Fibroblast of the conjunctiva (primary cell): ENCODE data around the gene ALPI.

Source experiments
- DNase-seq: peaks from one replicate; pipeline ENCODE4 v3.0.0-alpha.2; 2010; ENCODE audit warnings: low read depth

Gene ALPI

DNA sequence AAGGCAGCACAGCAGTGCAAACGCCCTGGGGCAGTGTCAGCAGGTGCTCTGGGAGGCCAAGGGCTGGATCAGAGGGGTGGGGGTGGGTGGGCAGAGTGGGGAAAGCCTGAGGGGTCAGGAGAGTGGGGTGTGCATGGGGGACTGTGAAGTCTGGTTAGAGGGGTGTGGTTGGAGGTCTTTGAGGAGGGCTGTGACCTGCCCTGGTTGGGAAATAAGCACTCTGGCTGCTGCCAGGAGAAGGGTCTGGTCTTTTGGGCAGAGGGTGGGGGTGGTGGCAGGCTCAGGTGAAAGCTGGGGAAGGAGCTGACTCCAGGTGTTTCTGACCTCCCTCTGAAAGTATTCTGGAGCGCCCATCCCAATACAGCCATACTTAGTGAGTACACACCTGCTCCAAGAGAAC lies 4.2 kb downstream of the ALPI start:
- DNase-seq = no peak

DNA sequence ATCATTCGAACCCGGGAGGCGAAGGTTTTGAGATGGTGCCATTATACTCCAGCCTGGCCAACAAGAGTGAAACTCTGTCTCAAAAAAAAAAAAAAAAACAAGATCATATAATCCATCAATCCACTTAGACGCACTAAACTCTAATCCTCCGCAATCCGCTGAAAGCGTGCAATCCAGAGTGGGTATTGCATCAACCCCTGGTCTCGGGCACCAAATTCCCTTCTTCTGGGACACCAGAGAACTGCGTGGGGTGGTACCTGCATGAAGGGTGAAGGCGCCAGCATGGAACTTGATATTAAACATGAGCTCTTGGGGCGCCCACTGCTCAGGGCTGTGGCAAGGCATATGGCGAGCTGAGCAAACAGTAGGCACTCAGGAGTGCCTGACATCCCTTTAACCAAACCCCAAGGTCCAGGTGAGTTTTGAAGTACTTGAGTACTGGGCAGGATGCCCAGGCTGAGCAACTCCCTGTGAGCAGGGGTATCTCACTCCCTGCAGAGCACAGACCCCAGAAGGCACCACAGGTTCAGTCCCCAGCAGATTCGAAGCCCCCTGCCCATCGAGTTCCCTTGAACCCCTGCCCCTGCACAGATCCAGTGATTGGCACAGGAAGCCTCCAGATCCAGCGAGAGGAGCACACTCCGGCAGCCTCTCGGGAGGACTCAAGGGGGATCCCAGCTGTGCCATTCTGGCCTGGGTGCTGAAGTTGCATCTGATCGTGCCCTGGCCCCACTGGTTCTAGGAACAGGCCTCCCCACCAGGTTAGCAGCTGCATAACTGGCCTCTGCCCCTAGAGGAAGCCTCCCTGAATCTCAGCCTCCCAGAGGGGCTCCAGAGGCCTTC lies 8.0 kb downstream of the ALPI start:
- no peak for DNase-seq

DNA sequence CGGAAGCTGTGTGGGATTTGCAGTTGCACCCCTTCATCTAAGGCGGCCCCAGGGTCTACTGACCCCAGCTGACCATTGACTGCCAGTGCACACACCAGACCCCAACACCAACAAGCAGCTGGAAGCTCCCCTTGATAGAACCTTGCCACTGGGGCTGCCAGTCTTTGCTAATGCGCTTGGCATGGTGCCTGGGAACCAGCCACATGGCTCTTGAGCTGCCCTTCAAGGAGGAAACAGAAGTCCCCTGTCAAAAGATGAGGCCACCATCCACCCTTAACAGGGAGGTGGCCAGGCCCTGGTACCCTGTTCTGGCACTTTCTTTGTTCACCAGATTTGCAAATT lies 8.6 kb downstream of the ALPI start:
- no peak for DNase-seq

DNA sequence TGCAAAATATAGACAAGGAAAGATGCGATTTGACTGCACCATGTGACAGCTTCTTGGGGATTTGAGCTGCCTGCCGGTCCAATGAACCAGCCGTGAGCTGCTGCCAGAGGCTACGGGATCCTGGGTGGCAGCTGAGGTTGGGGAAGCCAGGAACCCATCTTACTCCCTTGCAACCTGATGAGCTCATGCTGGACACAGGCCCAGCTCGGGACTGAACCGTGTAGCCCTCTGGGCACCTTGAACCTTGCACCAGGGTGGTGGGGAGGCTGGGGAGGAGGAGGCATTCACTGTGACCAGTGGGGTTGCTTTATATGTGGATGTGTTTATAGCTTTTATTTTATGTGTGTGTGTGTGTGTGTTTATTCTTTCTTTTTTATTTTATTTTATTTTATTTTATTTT lies 9.1 kb downstream of the ALPI start:
- no peak for DNase-seq

DNA sequence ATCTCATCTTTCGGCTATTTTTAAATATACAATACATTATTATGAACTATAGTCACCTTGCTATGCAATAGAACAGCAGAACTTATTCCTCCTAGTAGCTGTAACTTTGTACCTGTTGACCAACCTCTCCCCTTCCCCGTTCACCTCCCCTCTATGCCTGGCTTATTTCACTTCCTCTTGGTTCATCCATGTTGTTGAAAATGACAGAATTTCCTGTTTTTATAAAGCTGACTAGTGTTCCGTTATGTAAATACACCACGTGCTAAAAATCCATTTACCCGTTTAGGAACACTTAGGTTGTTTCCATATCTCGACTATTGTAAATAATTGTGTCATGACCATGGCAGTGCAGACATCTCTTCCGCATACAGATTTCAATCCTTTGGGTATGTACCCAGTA lies 10.3 kb downstream of the ALPI start:
- DNase-seq = no peak

DNA sequence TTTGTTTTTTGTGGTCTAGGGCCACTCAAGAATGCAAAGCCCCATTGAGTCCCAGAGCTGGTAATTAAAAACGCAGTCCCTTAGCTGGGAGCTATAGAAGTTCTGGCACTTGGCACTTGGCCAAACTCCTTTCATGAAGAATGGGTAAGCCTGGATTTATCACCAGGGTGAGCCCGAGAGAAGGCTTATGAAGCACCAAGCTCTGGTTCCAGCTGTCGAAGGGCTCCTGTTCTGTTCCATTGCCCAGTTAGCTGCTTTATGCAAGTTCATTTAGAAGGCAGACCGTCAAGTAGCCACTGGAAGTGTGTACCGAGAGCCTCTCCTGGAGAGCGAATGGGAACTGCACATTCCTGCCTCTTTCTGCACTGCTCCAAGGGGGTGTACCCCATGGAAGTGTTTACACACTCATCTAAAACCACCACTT lies 17.5 kb downstream of the ALPI start:
- no peak for DNase-seq

DNA sequence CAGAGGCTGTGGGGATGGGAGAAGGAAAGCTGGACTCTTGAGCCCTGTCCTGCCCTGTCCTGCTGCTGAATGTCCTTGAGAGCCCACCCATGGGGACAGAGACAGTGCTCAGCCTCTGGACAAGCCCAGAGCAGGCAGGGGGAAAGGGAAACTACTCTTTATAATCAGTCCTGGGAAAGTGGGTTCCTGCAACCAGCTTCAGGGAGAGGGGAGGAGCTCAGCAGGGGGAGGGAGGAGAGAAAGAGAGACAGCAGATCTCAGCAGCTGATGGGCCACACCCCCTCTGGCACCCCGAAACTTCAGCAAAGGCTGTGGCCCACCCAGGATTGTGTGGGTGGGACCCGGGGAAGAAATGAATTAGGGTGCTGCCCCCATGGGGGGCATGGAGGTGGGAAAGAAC lies 20.1 kb downstream of the ALPI start:
- DNase-seq = no peak

DNA sequence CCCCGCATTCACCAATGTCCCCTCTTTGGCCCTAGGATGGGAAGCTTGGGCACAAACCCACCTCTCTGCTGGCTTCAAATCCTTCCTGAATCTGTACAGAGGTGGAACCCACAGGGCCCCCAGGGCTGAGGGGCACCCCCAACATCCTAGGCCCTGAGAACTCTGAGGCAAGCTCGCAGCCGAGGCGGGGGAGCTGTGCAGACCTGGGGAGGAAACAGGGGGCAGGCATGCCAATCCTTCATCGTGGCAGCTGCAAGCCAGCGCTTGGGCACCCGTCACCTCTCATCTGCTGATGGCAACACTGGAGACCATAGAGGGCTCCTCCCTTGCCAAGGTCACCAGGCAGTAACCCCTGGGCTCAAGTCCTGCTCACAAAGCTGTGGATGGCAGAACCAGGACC lies 20.8 kb downstream of the ALPI start:
- DNase-seq = no peak

DNA sequence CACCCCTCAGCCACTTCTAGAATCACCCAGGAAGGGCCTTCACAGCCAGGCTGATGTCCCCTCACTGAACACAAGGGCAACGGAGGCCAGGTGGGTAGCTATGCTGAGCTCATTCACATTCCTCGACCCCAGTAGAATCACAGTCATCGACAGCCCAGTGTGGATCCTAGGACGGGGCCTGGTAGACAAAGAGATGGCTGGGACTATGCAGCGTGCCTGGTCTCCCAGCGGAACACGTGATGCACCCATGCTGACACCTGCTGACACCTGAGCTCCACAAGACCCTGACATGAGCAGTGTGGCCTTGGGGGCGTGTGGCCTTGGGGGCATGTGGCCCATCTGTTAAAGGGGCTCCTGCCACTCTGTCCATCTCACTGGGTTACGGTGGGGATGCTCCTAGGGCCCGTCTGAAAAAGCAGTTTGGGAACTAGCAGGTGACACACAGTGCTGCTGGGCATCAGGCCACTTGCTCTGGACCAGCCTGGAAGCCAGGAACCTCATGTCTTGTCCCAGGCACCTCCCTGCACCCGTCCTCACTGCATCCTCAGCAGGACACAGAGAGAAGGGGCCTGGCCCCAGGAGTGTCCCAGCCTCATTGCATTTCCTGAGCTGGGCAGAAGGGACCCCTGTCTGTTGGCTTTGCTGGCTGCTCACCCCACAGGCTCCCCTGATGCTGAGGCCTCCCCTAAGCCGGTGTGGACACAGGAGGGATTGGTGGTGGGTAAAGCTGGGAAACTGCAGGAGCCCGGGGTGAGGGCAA lies 22.0 kb downstream of the ALPI start:
- DNase-seq = no peak

DNA sequence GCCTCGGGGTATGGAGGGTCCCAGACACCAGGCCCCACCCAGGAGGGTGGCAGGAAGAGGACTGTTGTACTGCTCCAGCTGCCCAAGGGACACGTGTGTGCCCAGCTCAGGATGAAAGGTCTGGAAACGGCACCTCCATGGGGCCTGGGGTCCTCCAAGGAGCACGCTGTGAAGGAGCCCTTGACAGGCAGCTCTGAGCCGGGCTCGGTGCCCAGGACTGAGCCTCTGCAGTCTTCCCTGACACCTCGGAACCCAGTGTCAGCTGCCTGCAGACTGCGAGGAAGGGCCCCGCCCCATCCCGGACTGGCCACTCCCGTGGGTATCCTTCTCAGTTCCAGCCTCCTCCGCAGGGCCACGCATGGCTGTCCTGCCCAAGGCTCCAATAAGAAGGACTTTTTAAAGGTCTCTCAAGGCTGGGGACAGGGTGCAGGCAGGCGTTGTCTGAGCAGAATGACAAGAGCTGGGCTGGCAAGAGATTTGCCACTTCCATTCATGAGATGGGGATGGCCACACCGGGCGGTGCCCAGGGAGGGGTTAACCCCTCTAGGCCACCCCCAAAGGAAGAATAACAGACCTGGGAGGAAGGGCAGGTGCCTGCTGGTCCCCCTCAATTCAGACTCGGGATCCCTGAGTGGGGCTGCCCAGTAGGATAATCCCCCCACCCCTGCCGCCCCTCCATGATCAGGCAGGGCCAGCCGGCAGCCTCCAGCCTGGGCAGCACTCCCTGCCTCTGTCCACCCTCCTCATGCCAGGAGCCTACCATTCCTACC lies 22.8 kb downstream of the ALPI start:
- DNase-seq = no peak

DNA sequence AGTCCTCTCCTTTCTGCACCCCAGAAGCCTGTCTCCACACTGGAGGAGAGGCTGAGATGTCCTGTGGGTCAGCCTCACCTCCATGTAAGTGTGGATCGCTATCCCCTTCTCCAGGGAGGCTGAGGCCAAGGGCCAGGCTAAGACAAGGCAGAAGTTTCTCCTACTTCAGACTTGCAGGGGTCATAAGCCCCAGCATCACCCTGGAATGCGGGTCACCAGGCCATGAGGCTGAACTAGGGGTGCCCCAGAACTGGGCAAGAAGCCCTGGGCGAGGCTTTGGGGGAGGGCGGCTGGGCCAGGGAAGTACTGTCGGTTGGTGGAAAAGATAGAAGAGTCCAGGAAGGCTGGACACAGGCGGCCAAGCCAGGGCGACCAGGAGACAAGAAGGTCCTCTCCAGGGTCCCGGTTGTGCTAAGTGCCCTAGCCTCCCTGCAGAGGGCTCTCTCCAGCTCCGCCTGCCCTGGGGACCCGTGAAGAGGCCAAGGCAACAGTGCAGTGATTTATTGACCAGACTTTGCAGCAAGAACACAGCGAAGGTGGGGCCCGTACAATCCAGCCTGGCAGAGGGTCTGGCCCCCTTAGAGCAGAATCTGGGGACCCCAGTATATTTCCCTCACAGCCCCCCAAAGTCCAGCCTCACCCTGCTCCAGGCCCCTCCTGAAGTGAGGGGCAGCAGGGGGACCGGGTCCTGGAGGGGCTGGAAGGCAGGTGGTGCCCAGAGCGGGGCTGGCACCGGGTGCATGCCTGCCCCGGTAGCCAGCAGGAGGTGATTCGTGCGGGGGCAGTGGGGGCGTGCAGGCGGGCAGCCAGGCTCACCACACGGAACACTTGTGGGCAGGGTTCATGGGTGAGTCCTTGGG lies 23.6 kb downstream of the ALPI start:
- DNase-seq = no peak

DNA sequence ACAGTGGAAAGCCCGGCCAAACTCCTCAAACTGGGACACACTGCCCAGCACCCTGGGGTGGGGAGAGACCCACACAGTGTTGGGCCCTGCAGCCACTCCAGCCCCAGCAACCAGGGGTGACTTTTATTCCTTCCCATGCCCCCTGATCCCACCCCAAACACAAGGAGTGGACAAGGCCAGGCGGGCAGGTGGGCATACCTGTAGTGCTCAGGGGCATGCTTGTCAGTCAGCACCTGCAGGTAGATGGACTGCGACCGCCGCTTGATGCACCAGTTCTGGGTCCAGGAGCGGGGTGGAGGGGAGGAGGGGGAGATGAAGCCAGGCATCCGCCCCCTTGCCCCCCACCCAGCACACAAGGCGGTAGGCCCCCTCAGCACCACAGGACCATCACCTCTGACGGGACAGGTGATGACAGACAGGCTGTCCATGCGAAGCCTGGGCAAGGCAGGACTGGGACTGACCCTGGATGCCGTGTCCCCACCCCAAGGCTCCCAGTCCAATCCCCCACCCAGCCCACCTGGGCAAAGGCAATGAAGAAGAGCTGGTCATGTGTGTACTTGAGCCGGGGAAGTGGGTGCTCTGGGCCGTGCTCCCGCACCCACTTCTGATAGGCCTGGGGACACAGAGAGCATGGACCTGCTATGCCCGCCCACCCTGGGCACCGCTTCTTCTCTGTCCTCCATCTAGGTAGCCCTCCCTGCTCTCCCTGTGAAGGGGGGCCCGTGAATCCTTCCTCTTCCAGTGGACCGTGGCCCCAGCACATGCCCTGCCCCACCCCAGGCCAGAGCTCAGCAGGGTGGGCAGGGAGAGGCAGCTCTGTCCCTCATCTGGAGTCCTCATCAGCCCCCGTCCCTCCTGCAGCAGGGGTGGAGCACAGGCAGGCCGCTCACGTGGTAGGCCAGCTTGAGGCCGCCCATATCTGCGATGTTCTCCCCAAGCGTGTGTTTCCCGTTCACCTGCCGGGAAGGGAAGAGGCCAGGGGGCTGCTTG lies 24.5 kb downstream of the ALPI start:
- DNase-seq = no peak

DNA sequence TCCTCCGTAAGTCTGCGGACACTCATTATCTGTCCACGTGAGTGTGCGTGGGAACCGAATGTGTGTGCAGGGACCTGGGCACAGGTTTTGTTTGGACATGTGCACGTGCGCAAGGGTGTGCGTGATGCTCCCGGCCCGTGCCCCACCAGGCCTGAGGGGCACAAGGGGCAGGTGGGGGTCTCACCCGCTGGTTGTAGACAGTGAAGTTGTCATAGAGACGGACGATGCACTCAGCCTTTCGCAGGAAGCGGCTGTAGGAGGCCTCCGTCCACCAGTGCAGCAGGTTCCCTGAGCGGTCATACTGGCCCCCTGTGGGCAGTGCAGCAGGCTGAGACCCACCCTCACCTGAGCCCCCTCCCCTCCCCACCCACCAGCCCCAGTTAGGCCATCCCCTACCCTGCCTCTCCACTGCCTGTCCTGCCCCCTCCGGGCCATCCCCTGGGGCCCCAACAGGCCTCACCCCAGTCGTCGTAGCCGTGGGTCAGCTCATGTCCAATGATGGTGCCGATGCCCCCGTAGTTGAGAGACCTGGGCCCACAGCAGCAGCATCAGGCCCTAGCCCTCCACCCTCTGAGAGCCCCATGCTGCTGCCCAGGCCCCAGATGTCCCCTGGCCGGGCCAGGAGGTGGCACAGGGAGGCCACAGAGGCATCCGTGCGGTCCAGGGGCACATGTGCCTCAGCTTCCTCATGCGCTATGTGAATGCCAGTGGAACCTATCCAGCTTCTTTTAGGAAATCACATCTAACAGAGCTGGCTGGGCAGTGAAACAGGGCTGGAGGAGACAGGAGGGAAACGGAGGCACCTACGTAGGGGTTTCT lies 25.6 kb downstream of the ALPI start:
- DNase-seq = no peak

DNA sequence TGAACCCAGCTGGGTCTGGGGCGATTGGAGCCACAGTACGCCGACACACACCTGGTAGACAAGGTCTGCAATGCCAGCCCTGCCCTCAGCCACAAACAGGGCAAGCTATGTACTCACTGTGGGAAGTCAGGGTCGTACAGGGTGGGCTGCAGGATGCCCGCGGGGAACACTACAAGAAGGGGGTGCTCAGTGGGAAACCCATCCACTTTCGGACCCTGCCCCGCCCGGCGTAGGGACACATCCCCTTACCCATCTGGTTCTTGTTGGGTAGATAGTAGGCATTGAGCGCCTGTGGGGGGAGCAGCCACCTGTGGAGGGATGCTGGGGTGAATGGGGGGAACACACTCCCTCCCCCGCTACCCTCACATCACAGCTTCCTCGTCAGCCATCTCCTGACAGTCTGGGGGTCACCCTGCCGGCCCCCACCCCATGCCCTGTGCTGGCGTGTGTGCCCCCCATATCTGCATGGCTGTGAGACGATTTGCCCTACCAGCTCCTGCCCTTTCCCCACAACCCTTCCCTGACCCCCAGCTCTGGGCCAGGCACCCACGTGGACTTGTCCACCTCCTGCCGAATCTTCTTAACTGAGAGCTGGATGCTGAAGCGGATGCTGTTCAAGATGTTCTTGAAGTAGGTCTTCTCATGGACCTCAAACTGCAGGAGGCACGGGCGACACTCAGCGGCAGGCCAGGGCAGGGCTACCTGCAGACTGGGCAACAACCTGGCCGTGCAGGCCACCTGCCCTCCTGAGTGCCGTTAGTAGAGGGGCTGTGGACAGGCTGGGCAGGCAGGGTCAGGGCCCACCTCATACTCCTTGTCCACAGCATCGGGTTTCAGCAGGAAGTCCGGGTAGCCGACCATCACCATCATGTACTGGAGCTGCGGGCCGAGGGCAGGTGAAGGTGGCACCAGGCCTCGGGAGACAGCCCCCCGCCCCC lies 26.6 kb downstream of the ALPI start:
- DNase-seq = no peak

DNA sequence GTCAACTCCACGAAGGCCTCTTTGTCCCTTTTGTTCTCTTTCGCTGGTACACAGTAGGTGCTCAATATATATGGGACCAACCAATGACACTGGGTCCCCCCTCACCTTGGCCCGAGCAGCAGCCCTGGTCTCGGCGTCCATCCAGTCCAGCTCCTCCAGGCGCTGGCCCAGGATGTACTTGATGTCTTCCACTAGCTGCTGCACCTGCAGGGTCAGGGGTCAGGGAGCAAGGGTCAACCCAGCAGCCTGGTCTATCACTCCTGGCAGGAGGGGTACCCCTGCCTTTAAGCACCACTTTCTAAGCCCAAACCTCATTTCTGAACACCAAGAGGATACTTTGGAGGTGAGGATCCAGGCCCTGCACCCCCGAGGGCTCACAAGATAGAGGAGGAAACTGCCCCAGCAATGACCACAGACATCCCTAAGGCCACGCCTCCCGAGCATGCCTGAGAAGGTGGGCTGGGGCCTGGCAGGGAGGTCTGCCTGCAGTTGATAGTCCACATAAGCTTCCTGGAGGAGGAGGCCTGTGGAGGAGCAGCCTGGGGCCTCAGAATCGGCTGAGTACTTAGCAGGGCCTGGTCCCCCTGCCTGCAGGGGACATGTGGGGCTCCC lies 27.5 kb downstream of the ALPI start:
- DNase-seq = no peak

DNA sequence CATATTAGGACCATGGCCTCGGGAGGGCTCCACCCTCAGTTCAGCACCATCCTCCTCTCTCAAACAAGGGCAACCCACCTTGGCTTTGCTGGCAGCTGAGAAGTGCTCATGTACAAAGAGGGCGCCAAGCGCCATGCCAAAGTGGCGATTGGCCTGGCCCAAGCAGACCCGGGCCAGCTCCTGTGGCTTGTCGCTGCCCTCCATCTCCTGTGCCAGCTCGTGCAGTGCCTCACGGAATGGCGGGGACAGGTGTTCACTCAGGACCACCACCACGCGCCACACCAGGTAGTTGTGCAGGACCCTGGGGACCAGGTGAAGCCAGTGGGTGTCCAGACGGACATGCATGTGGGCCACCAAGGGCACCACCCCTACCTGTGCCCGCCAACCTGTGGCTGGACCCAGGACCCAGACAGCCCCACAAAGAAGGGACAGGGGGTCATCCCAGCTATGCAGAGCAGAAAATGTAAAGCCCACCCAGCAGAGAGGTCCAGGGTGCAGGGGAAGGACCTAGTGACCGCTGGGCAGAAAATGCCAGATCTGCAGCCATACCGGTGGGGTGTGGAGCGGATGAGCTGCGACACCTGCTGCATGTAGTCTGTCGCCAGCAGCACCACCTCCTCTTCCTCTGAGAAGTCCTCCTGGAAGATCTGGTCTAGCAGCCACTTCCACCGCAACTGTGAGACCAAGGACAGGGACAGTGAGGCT lies 28.1 kb downstream of the ALPI start:
- no peak for DNase-seq

DNA sequence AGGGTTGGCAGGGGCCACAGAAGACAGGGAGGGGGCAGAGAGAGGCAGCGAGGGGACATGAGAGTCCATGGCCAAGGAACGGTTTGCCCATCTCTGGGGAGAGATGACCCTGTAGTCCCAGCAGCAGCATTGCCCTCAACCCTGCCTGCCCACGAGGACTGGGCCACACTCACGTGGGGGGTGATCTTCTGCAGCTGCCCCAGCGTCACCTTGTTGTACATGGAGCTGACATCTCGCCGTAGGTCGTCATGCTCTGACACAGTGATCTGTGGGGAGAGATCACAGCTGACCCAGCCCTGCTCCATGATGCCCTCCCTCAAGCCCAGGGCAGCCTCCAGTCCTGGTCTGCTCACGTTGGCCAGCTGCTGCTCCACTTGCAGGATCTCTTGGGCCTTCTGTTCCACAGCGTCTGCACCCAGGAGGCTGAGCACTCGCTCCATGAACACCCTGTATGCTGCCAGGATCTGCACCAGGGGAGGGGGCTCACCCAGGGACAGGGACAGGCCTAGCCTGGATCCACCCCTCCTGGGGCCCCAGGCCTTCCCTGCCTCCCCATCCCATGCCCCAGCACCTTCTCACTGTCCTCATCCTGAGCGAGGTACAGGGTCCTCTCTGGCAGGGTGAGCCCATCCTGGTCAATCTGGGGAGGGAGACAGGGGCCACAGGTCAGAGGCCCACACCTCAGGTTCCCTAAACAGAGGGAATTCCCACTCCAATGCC lies 28.8 kb downstream of the ALPI start:
- no peak for DNase-seq
